Activated naive CD8-positive, alpha-beta T cell treated with anti-CD3 and anti-CD28 coated beads, Interleukin-2, amount 10 ng/mL, durations not matched to agents 7 days and 5 days (primary cell): Measurements from ENCODE around the gene SEPTIN8. TPM values are rescaled to one million over a fixed set of nuclear protein-coding genes. Genes with fewer than 3 reads are reported as not detected.

Source experiments
- ATAC-seq: fragments of 150-1000 bp; cut with Tn5 transposase; one replicate; pipeline ENCODE4 v1.10.0; 2021; ENCODE audit warnings: low read depth, moderate library complexity
- POLR2A ChIA-PET: fragments of 350-600 bp; sonication (Branson Sonifier 250); formaldehyde crosslinking; loops from one replicate; lab custom pipeline; 2021; ENCODE audit warnings: antibody characterized with exemption; lab: Charles Lee
- DNase-seq: peaks from one replicate; pipeline ENCODE4 v3.0.0; 2021
- H3K27ac Mint-ChIP-seq: one replicate; pipeline ENCODE4 v1.8.0; 2022; ENCODE audit warnings: mild to moderate bottlenecking, mixed read lengths
- H3K27me3 Mint-ChIP-seq: one replicate; pipeline ENCODE4 v1.8.0; 2022; ENCODE audit warnings: mild to moderate bottlenecking, moderate library complexity, mixed read lengths
- H3K36me3 Mint-ChIP-seq: one replicate; pipeline ENCODE4 v1.8.0; 2021; ENCODE audit warnings: mild to moderate bottlenecking, mixed read lengths
- H3K4me1 Mint-ChIP-seq: one replicate; pipeline ENCODE4 v1.8.0; 2021; ENCODE audit warnings: mixed read lengths
- H3K4me3 Mint-ChIP-seq: one replicate; pipeline ENCODE4 v1.8.0; 2022; ENCODE audit warnings: mild to moderate bottlenecking, moderate library complexity, mixed read lengths
- H3K9me3 Mint-ChIP-seq: one replicate; pipeline ENCODE4 v1.8.0; 2021; ENCODE audit warnings: mixed read lengths
- total RNA-seq, 2 experiments: library from RNA; stranded (reverse); gene quantifications; one replicate each; pipeline ENCODE4 v1.2.3, GENCODE V29; 2021

Gene SEPTIN8
- total RNA-seq, 2 experiments from 2014 or later = 39.2 to 40.4 TPM

- Mint-ChIP-seq H3K4me3 (no peak overlapping the region), H3K4me1 (peaks cover 46% of the 10 kb centered on the region), H3K27me3 (no peaks in the 10 kb centered on the region), H3K9me3 (no peaks in the 10 kb centered on the region), H3K36me3 (peaks cover 27% of the 10 kb centered on the region), H3K27ac (no peak overlapping the region)
- POLR2A ChIA-PET = interaction anchor here (1.0 to 1.3 kb wide), 2 partner anchors 16 to 67 kb away, joined by 3 to 9 read pairs; no protein-coding TSS in a partner anchor
- DNase-seq (no peak), ATAC-seq (no peak)
Observed at GRCh38 chr5:132752581-132753125, 24.4 kb downstream of the SEPTIN8 start.

GRCh38 chr5:132751971-132752580 is 25.0 kb downstream of the SEPTIN8 start:
- no peaks in the 10 kb centered on the region for H3K9me3 Mint-ChIP-seq
- DNase-seq (no peak), ATAC-seq (no peak)
- H3K27me3 Mint-ChIP-seq = no peaks in the 10 kb centered on the region
- peaks cover 27% of the 10 kb centered on the region for H3K36me3 Mint-ChIP-seq
- POLR2A ChIA-PET = interaction anchor here (1.0 kb wide), 1 partner anchor 16 kb away, joined by 3 read pairs; no protein-coding TSS in a partner anchor
- no peak overlapping the region for H3K4me3 Mint-ChIP-seq
- peaks cover 46% of the 10 kb centered on the region for H3K4me1 Mint-ChIP-seq
- H3K27ac Mint-ChIP-seq = no peak overlapping the region

GRCh38 chr5:132751444-132751843 is 25.6 kb downstream of the SEPTIN8 start:
- DNase-seq (no peak), ATAC-seq (no peak)
- H3K4me1 Mint-ChIP-seq = peaks cover 46% of the 10 kb centered on the region
- H3K36me3 Mint-ChIP-seq = peaks cover 27% of the 10 kb centered on the region
- H3K27me3 Mint-ChIP-seq = no peaks in the 10 kb centered on the region
- H3K4me3 Mint-ChIP-seq = no peak overlapping the region
- POLR2A ChIA-PET = interaction anchor here (1.0 kb wide), 1 partner anchor 15 kb away, joined by 3 read pairs; no protein-coding TSS in a partner anchor
- H3K9me3 Mint-ChIP-seq = no peaks in the 10 kb centered on the region
- no peak overlapping the region for H3K27ac Mint-ChIP-seq

- no peak overlapping the region for H3K27ac Mint-ChIP-seq
- peaks cover 27% of the 10 kb centered on the region for H3K36me3 Mint-ChIP-seq
- H3K9me3 Mint-ChIP-seq = no peaks in the 10 kb centered on the region
- POLR2A ChIA-PET = interaction anchor here (0.6 to 0.9 kb wide), 2 partner anchors 50 to 63 kb away, joined by 3 to 4 read pairs; partner anchors contain the start of gene SOWAHA
- ATAC-seq (no peak), DNase-seq (no peak)
- H3K4me3 Mint-ChIP-seq = no peak overlapping the region
- peaks cover 51% of the 10 kb centered on the region for H3K4me1 Mint-ChIP-seq
- peaks cover 4% of the 10 kb centered on the region for H3K27me3 Mint-ChIP-seq
Observed at GRCh38 chr5:132750471-132751230, 26.4 kb downstream of the SEPTIN8 start.

GRCh38 chr5:132749506-132749905 is 27.5 kb downstream of the SEPTIN8 start:
- peaks cover 11% of the 10 kb centered on the region for H3K27me3 Mint-ChIP-seq
- no peak overlapping the region for H3K27ac Mint-ChIP-seq
- H3K9me3 Mint-ChIP-seq = no peaks in the 10 kb centered on the region
- ATAC-seq (no peak), DNase-seq (no peak)
- no peak overlapping the region for H3K4me3 Mint-ChIP-seq
- POLR2A ChIA-PET = no interaction called here
- H3K4me1 Mint-ChIP-seq = peaks cover 44% of the 10 kb centered on the region
- peaks cover 27% of the 10 kb centered on the region for H3K36me3 Mint-ChIP-seq

GRCh38 chr5:132748522-132749000 is 28.5 kb downstream of the SEPTIN8 start:
- peaks cover 41% of the 10 kb centered on the region for H3K4me1 Mint-ChIP-seq
- H3K36me3 Mint-ChIP-seq = peaks cover 23% of the 10 kb centered on the region
- H3K27ac Mint-ChIP-seq = peak overlapping the region; percentile 16
- no peaks in the 10 kb centered on the region for H3K9me3 Mint-ChIP-seq
- DNase-seq (no peak), ATAC-seq (no peak)
- H3K27me3 Mint-ChIP-seq = peaks cover 11% of the 10 kb centered on the region
- POLR2A ChIA-PET = interaction anchor here (2.8 kb wide), 1 partner anchor 11 kb away, joined by 22 read pairs; the partner anchor contains the start of gene KIF3A
- H3K4me3 Mint-ChIP-seq = peak overlapping the region; percentile 64

GRCh38 chr5:132747616-132748440 is 29.2 kb downstream of the SEPTIN8 start:
- H3K9me3 Mint-ChIP-seq = no peaks in the 10 kb centered on the region
- POLR2A ChIA-PET = interaction anchor here (0.5 to 2.8 kb wide), 10 partner anchors 10 to 251 kb away, joined by 3 to 22 read pairs (median 4); partner anchors contain the start of gene KIF3A
- peaks cover 19% of the 10 kb centered on the region for H3K36me3 Mint-ChIP-seq
- DNase-seq (peak; percentile 75), ATAC-seq (peak; percentile 48)
- peaks cover 16% of the 10 kb centered on the region for H3K27me3 Mint-ChIP-seq
- H3K4me3 Mint-ChIP-seq = peak overlapping the region; percentile 64
- no peak overlapping the region for H3K27ac Mint-ChIP-seq
- peaks cover 36% of the 10 kb centered on the region for H3K4me1 Mint-ChIP-seq

GRCh38 chr5:132746954-132747615 is 30.0 kb downstream of the SEPTIN8 start, which contains the start of gene CCNI2:
Gene CCNI2 (plus strand): TSS chr5:132747426. CDS start chr5:132747496, 70 bp downstream.
- Mint-ChIP-seq H3K4me1 (peaks cover 30% of the 10 kb centered on the region), H3K4me3 (peak within 1 kb of the TSS; percentile 79), H3K36me3 (peaks cover 13% of the 10 kb centered on the region), H3K27ac (peak within 1 kb of the TSS; percentile 77), H3K9me3 (no peaks in the 10 kb centered on the region), H3K27me3 (peaks cover 17% of the 10 kb centered on the region)
- DNase-seq = peak; percentile 80
- POLR2A ChIA-PET = interaction anchor here (0.5 to 2.8 kb wide), 11 partner anchors 10 to 250 kb away, joined by 3 to 22 read pairs (median 4); partner anchors contain the start of gene KIF3A
- peak; percentile 81 for ATAC-seq

GRCh38 chr5:132746592-132746953 is 30.5 kb downstream of the SEPTIN8 start:
- H3K36me3 Mint-ChIP-seq = peaks cover 10% of the 10 kb centered on the region
- POLR2A ChIA-PET = interaction anchor here (0.6 to 2.8 kb wide), 6 partner anchors 9 to 210 kb away, joined by 3 to 22 read pairs (median 3); partner anchors contain the start of gene KIF3A
- ATAC-seq (no peak), DNase-seq (no peak)
- H3K27me3 Mint-ChIP-seq = peaks cover 22% of the 10 kb centered on the region
- H3K9me3 Mint-ChIP-seq = no peaks in the 10 kb centered on the region
- H3K27ac Mint-ChIP-seq = peak overlapping the region; percentile 77
- peaks cover 30% of the 10 kb centered on the region for H3K4me1 Mint-ChIP-seq
- H3K4me3 Mint-ChIP-seq = peak overlapping the region; percentile 79

GRCh38 chr5:132744659-132745058 is 32.4 kb downstream of the SEPTIN8 start:
- H3K36me3 Mint-ChIP-seq = no peaks in the 10 kb centered on the region
- DNase-seq (no peak), ATAC-seq (no peak)
- peaks cover 26% of the 10 kb centered on the region for H3K27me3 Mint-ChIP-seq
- H3K4me3 Mint-ChIP-seq = no peak overlapping the region
- peaks cover 13% of the 10 kb centered on the region for H3K4me1 Mint-ChIP-seq
- H3K9me3 Mint-ChIP-seq = no peaks in the 10 kb centered on the region
- no peak overlapping the region for H3K27ac Mint-ChIP-seq
- POLR2A ChIA-PET = no interaction called here

GRCh38 chr5:132742626-132743025 is 34.4 kb downstream of the SEPTIN8 start:
- peaks cover 26% of the 10 kb centered on the region for H3K27me3 Mint-ChIP-seq
- H3K27ac Mint-ChIP-seq = no peak overlapping the region
- H3K4me3 Mint-ChIP-seq = no peak overlapping the region
- no peak for DNase-seq
- H3K36me3 Mint-ChIP-seq = no peaks in the 10 kb centered on the region
- POLR2A ChIA-PET = no interaction called here
- peaks cover 15% of the 10 kb centered on the region for H3K4me1 Mint-ChIP-seq
- no peak for ATAC-seq
- H3K9me3 Mint-ChIP-seq = no peaks in the 10 kb centered on the region

GRCh38 chr5:132742158-132742557 is 34.9 kb downstream of the SEPTIN8 start:
- Mint-ChIP-seq H3K9me3 (no peaks in the 10 kb centered on the region), H3K4me1 (peaks cover 17% of the 10 kb centered on the region), H3K27me3 (peaks cover 26% of the 10 kb centered on the region), H3K4me3 (no peak overlapping the region), H3K36me3 (no peaks in the 10 kb centered on the region), H3K27ac (no peak overlapping the region)
- no peak for ATAC-seq
- no peak for DNase-seq
- POLR2A ChIA-PET = no interaction called here
